SK-N-SH (cell line): ENCODE measurements around the gene TRIM38. TPM values are rescaled to one million over a fixed set of nuclear protein-coding genes. Genes with fewer than 3 reads are reported as not detected.
A peak's percentile ranks its signal among the peaks of the same experiment; 100 is the strongest.

ENCODE experiments used
- CTCF ChIA-PET: fragments of 300-600, 350-600 bp; formaldehyde crosslinking; extraction: SDS; loops from one replicate; lab custom pipeline; 2021; lab: Yijun Ruan, JAX
- POLR2A ChIA-PET: fragments of 350-600 bp; sonication (Branson Sonifier 250); formaldehyde crosslinking; extraction: SDS; loops from one replicate; lab custom pipeline; 2020; ENCODE audit warnings: antibody characterized with exemption, inconsistent platforms; lab: Yijun Ruan, JAX
- DNase-seq: peaks from one replicate; pipeline ENCODE4 v3.0.0; 2012
- H2AFZ ChIP-seq: fragments of 200-600 bp; sonication (generic); 2 replicates; pipeline ENCODE4 v1.8.1; 2016; ENCODE audit warnings: antibody characterized with exemption, mild to moderate bottlenecking, low read depth
- H3F3A ChIP-seq: fragments of 200-600 bp; sonication (generic); replicated peaks from 2 replicates; pipeline ENCODE3; 2016; ENCODE audit warnings: antibody characterized with exemption, mild to moderate bottlenecking; ENCODE audit not compliant: insufficient read depth
- H3K27ac ChIP-seq, 2 experiments: fragments of 200-500 bp in 1 of 2; fragments of 200-600 bp in 1 of 2; sonication (Bioruptor generic) in 1 of 2; sonication (generic), shearing (Covaris generic) in 1 of 2; 2 replicates each; pipeline versions ENCODE4 v1.5.1 to v1.6.1; 2014 to 2016; ENCODE audit warnings: low read depth in 2 of 2, inconsistent platforms in 1 of 2, low read length in 1 of 2, mild to moderate bottlenecking in 1 of 2, mixed read lengths in 1 of 2
- H3K27me3 ChIP-seq: fragments of 200-600 bp; sonication (generic), shearing (Covaris generic); 2 replicates; pipeline ENCODE4 v1.6.1; 2016; ENCODE audit warnings: mixed run types; ENCODE audit not compliant: insufficient read depth
- H3K36me3 ChIP-seq, 2 experiments: fragments of 200-500 bp in 1 of 2; fragments of 200-600 bp in 1 of 2; sonication (Bioruptor generic) in 1 of 2; sonication (generic) in 1 of 2; replicated peaks in 1 of 2; 2 replicates each; pipeline versions ENCODE3 to v1.5.1; 2014 to 2016; ENCODE audit warnings: low read length in 1 of 2, mild to moderate bottlenecking in 1 of 2; ENCODE audit not compliant: insufficient read depth in 2 of 2, control insufficient read depth in 1 of 2
- H3K4me1 ChIP-seq, 2 experiments: fragments of 200-500 bp in 1 of 2; fragments of 200-600 bp in 1 of 2; sonication (Bioruptor generic) in 1 of 2; sonication (generic), shearing (Covaris generic) in 1 of 2; 2 replicates each; pipeline versions ENCODE4 v1.5.1 to v1.6.1; 2014 to 2016; ENCODE audit warnings: low read depth in 1 of 2, low read length in 1 of 2, mixed run types in 1 of 2; ENCODE audit not compliant: insufficient read depth in 2 of 2, control insufficient read depth in 1 of 2
- H3K4me2 ChIP-seq: fragments of 200-600 bp; sonication (generic), shearing (Covaris generic); 2 replicates; pipeline ENCODE4 v1.6.1; 2017; ENCODE audit warnings: mixed run types
- H3K4me3 ChIP-seq, 2 experiments: fragments of 200-500 bp in 1 of 2; fragments of 200-600 bp in 1 of 2; sonication (Bioruptor generic) in 1 of 2; sonication (generic), shearing (Covaris generic) in 1 of 2; 2 replicates each; pipeline versions ENCODE4 v1.5.1 to v1.8.1; 2014 to 2016; ENCODE audit warnings: low read depth in 2 of 2, inconsistent platforms in 1 of 2, low read length in 1 of 2, mild to moderate bottlenecking in 1 of 2, mixed read lengths in 1 of 2, moderate library complexity in 1 of 2
- H3K79me2 ChIP-seq: fragments of 200-600 bp; sonication (generic); 2 replicates; pipeline ENCODE4 v1.8.1; 2017; ENCODE audit warnings: mild to moderate bottlenecking; ENCODE audit not compliant: insufficient read depth
- H3K9ac ChIP-seq: fragments of 200-600 bp; sonication (generic); 2 replicates; pipeline ENCODE4 v1.6.1; 2017; ENCODE audit warnings: mixed run types
- H3K9me2 ChIP-seq: fragments of 200-600 bp; sonication (generic); 2 replicates; pipeline ENCODE4 v1.6.1; 2017; ENCODE audit warnings: mixed run types
- H3K9me3 ChIP-seq: fragments of 200-600 bp; sonication (generic); 2 replicates; pipeline ENCODE4 v1.6.1; 2017; ENCODE audit warnings: mixed run types, mild to moderate bottlenecking, moderate library complexity
- H4K20me1 ChIP-seq: fragments of 200-600 bp; sonication (generic); 2 replicates; pipeline ENCODE4 v1.6.1; 2017; ENCODE audit warnings: mild to moderate bottlenecking, mixed run types; ENCODE audit not compliant: insufficient read depth
- EZH2phosphoT487 ChIP-seq: fragments of 200-600 bp; sonication (generic); IDR thresholded peaks from 2 replicates; pipeline ENCODE4 v1.6.1; 2017; ENCODE audit warnings: low read depth, mixed run types, mild to moderate bottlenecking, antibody characterized with exemption, moderate library complexity, borderline replicate concordance
- GATA2 ChIP-seq: sonication (generic); formaldehyde crosslinking; IDR thresholded peaks from 2 replicates; pipeline ENCODE4 v1.5.0; 2020; ENCODE audit warnings: mild to moderate bottlenecking, missing genetic modification reagents
- IRF3 ChIP-seq: fragments of 150-350 bp; IDR thresholded peaks from 2 replicates; pipeline ENCODE4 v1.6.1; 2016; ENCODE audit warnings: mild to moderate bottlenecking, low read depth, low read length
- MAX ChIP-seq: IDR thresholded peaks from 2 replicates; pipeline ENCODE4 v1.4.0; 2012; ENCODE audit warnings: low read depth
- MEF2A ChIP-seq: IDR thresholded peaks from 2 replicates; pipeline ENCODE4 v1.4.0; 2012; ENCODE audit warnings: low read depth, borderline replicate concordance
- POLR2AphosphoS5 ChIP-seq: IDR thresholded peaks from 2 replicates; pipeline ENCODE4 v1.6.1; 2012; ENCODE audit warnings: low read depth, low read length
- SIN3A ChIP-seq: IDR thresholded peaks from 2 replicates; pipeline ENCODE4 v1.6.1; 2012; ENCODE audit warnings: low read depth, mild to moderate bottlenecking, low read length, moderate library complexity, borderline replicate concordance
- TCF12 ChIP-seq: IDR thresholded peaks from 2 replicates; pipeline ENCODE4 v1.4.0; 2012
- USF2 ChIP-seq: fragments of 150-350 bp; IDR thresholded peaks from 2 replicates; pipeline ENCODE4 v1.6.1; 2017; ENCODE audit warnings: antibody characterized with exemption, low read length, low read depth, borderline replicate concordance
- WGBS: methylation state at CpG from one replicate; pipeline ENCODE4 v1.1.6; 2017; ENCODE audit warnings: low lambda C conversion rate; 5-methylcytosine and 5-hydroxymethylcytosine counted together
- polyA plus RNA-seq, 3 experiments: library from polyadenylated mRNA; depleted of rRNA; stranded (reverse); fragments of >200 nt; gene quantifications; 2 replicates each; pipeline ENCODE4 v1.2.3, GENCODE V29; 2012

TRIM38 gene
- polyA plus RNA-seq, 1 of the 3 experiments (the other 2 are of a cell fraction), result 0.62 TPM

GRCh38 chr6:26031595-26032339, 69.2 kb downstream of the TRIM38 start (continued):
- TF ChIP-seq IRF3, result peak; percentile 89
- TF ChIP-seq POLR2AphosphoS5, result peak; percentile 99
- no peak for TF ChIP-seq GATA2 (CRISPR knock-in tag)
- no peak for TF ChIP-seq EZH2phosphoT487
- peak; percentile 99 for TF ChIP-seq SIN3A
- 0 out of 2 replicates have a peak, but pooled peaks have one; percentile 22 for TF ChIP-seq MEF2A
- peak; percentile 49 for TF ChIP-seq MAX
- TF ChIP-seq TCF12, result peak; percentile 66
- no peak for TF ChIP-seq USF2
- TF ChIP-seq, all 33 proteins: peak for 19

GRCh38 chr6:26032340-26033084, 69.9 kb downstream of the TRIM38 start:
- H3K9ac ChIP-seq, result peak overlapping the region; percentile 80
- H3K4me1 ChIP-seq, result peaks cover 10 to 22% of the 10 kb centered on the region in 2 experiments; a peak in 3 of 4 replicates
- peak overlapping the region; percentile 76 for H3K4me2 ChIP-seq
- peaks cover 48% of the 10 kb centered on the region for H3F3A ChIP-seq
- H3K9me2 ChIP-seq, result no peaks in the 10 kb centered on the region
- no peaks in the 10 kb centered on the region for H3K9me3 ChIP-seq
- no peaks in the 10 kb centered on the region for H4K20me1 ChIP-seq
- CTCF ChIA-PET, result interaction anchor here (1.2 to 3.5 kb wide), 3 partner anchors 11 to 184 kb away, joined by 3 to 18 read pairs (median 4); a partner anchor contains a TSS
- POLR2A ChIA-PET, result interaction anchor here (0.6 to 7.1 kb wide), 28 partner anchors 11 to 1861 kb away, joined by 3 to 166 read pairs (median 9); a partner anchor contains a TSS
- no peak for DNase-seq
- H3K79me2 ChIP-seq, result no peaks in the 10 kb centered on the region
- peak overlapping the region; percentile 75 for H2AFZ ChIP-seq
- WGBS, result under 1% methylated on average over 16 of the region's 19 CpGs
- H3K27me3 ChIP-seq, result no peaks in the 10 kb centered on the region
- peak overlapping the region; percentile 73 to 84 for H3K4me3 ChIP-seq
- no peaks in the 10 kb centered on the region for H3K36me3 ChIP-seq
- no peak for TF ChIP-seq EZH2phosphoT487
- TF ChIP-seq POLR2AphosphoS5, result peak; percentile 29; the same call in 1 of the 2 replicates
- H3K27ac ChIP-seq, result peak overlapping the region; percentile 83 to 92
